ENCODE results near the gene MEIS1.

The MEIS1 gene

GRCh38 chr2:66607152-66607551 lies 172.2 kb downstream of the MEIS1 start:
- WGBS (ENCODE audit: extremely low coverage, insufficient coverage, insufficient read length) = no CpG with 5 or more reads among the region's 4 CpGs

More at GRCh38 chr2:66607152-66607551, 172.2 kb downstream of the MEIS1 start:
- H4K91ac ChIP-seq (ENCODE audit: low read depth, low read length) = no peak overlapping the region
- H2BK5ac ChIP-seq (ENCODE audit: low read depth, low read length, poor library complexity) = no peak overlapping the region
- H4K12ac ChIP-seq (ENCODE audit: low read depth, low read length) = no peak overlapping the region
- H3K27me3 ChIP-seq (ENCODE audit: insufficient read depth, low read length) = no peaks in the 10 kb centered on the region
- H3K9ac ChIP-seq (ENCODE audit: low read length) = no peak overlapping the region
- no peak overlapping the region for H3K4ac ChIP-seq (ENCODE audit: low read depth, low read length)
- no peaks in the 10 kb centered on the region for H3K36me3 ChIP-seq (ENCODE audit: control insufficient read depth in 1 of 2, insufficient read depth in 2 of 2, low read length in 2 of 2)
- H3K9me3 ChIP-seq (ENCODE audit: insufficient read depth, low read depth, low read length) = no peaks in the 10 kb centered on the region
- no peak overlapping the region for H3K23ac ChIP-seq (ENCODE audit: low read length)
- DNase-seq = no peak
- H4K8ac ChIP-seq (ENCODE audit: low read depth, low read length) = no peak overlapping the region
- H3K4me2 ChIP-seq (ENCODE audit: low read length) = no peak overlapping the region
- H2AK5ac ChIP-seq (ENCODE audit: low read length) = no peak overlapping the region
- H3K18ac ChIP-seq (ENCODE audit: low read length) = no peak overlapping the region
- no peak overlapping the region for H2BK12ac ChIP-seq (ENCODE audit: low read length)
- H3K4me1 ChIP-seq (ENCODE audit: control insufficient read depth in 1 of 2, insufficient read depth in 2 of 2, low read length in 2 of 2) = no peaks in the 10 kb centered on the region
- no peaks in the 10 kb centered on the region for H3K79me2 ChIP-seq (ENCODE audit: control insufficient read depth, insufficient read depth, low read length, poor library complexity)
- H2AFZ ChIP-seq (ENCODE audit: insufficient read depth, low read length, poor library complexity) = no peak overlapping the region
- H3K79me1 ChIP-seq (ENCODE audit: low read length) = no peaks in the 10 kb centered on the region
- no peak overlapping the region for H3K14ac ChIP-seq (ENCODE audit: low read length)
- H2BK120ac ChIP-seq (ENCODE audit: insufficient read depth, low read length, poor library complexity) = no peak overlapping the region
- H3K27ac ChIP-seq (ENCODE audit: low read depth, low read length) = no peak overlapping the region
- H3K4me3 ChIP-seq (ENCODE audit: low read depth, low read length) = no peak overlapping the region
